Measurements from ENCODE around the gene ODAD3.
A peak's percentile ranks its signal among the peaks of the same experiment; 100 is the strongest.
"Not testable (repeated sequence)": the region's sequence is repeated elsewhere in the genome, so short reads cannot be mapped to it uniquely, and the experiment has no call there.

The ODAD3 gene

GRCh38 chr19:11435057-11435832, at the start of gene ODAD3, which contains the start of gene PRKCSH:
Gene ODAD3 (minus strand): TSS chr19:11435121. CDS start chr19:11435016, 105 bp downstream.
Gene PRKCSH (plus strand): TSS chr19:11435635. CDS start chr19:11436118, 483 bp downstream.
- Mint-ChIP-seq H3K36me3 (ENCODE audit: low read depth) (peaks cover 48% of the 10 kb centered on the region), H3K27me3 (peaks cover 8% of the 10 kb centered on the region), H3K27ac (peak within 1 kb of the TSS; percentile 91), H3K9me3 (no peaks in the 10 kb centered on the region), H3K4me1 (ENCODE audit: low read depth) (peaks cover 28% of the 10 kb centered on the region), H3K4me3 (peak within 1 kb of the TSS; percentile 99)
- intact Hi-C loops (cut with micrococcal nuclease): loop anchor here (1.0 to 5.0 kb wide), 4 partner anchors 54 to 143 kb away; partner anchors contain the start of gene ZNF653

GRCh38 chr19:11483366-11484111, 48.6 kb upstream of the ODAD3 start:
- H3K9me3 Mint-ChIP-seq: no peaks in the 10 kb centered on the region
- peaks cover 38% of the 10 kb centered on the region for H3K27me3 Mint-ChIP-seq
- H3K27ac Mint-ChIP-seq: no peak overlapping the region
- H3K4me1 Mint-ChIP-seq (ENCODE audit: low read depth): peaks cover 31% of the 10 kb centered on the region
- peaks cover 29% of the 10 kb centered on the region for H3K36me3 Mint-ChIP-seq (ENCODE audit: low read depth)
- H3K4me3 Mint-ChIP-seq: no peak overlapping the region
- intact Hi-C loops (cut with micrococcal nuclease): loop anchor here (5.0 kb wide), 1 partner anchor 241 kb away; no protein-coding TSS in a partner anchor

- no peaks in the 10 kb centered on the region for H3K9me3 Mint-ChIP-seq
- peaks cover 48% of the 10 kb centered on the region for H3K27me3 Mint-ChIP-seq
- peak overlapping the region; percentile 81 for H3K4me3 Mint-ChIP-seq
- intact Hi-C loops (cut with micrococcal nuclease): loop anchor here (1.0 to 5.0 kb wide), 2 partner anchors 47 to 240 kb away; partner anchors contain the start of gene ECSIT
- H3K27ac Mint-ChIP-seq: peak overlapping the region; percentile 86
- peaks cover 25% of the 10 kb centered on the region for H3K36me3 Mint-ChIP-seq (ENCODE audit: low read depth)
- H3K4me1 Mint-ChIP-seq (ENCODE audit: low read depth): peaks cover 36% of the 10 kb centered on the region
Measured at GRCh38 chr19:11482384-11483050, 47.6 kb upstream of the ODAD3 start.

- H3K9me3 Mint-ChIP-seq: no peaks in the 10 kb centered on the region
- peaks cover 18% of the 10 kb centered on the region for H3K36me3 Mint-ChIP-seq (ENCODE audit: low read depth)
- H3K4me1 Mint-ChIP-seq (ENCODE audit: low read depth): peaks cover 36% of the 10 kb centered on the region
- H3K27ac Mint-ChIP-seq: peak overlapping the region; percentile 86
- peaks cover 54% of the 10 kb centered on the region for H3K27me3 Mint-ChIP-seq
- peak overlapping the region; percentile 81 for H3K4me3 Mint-ChIP-seq
- intact Hi-C loops (cut with micrococcal nuclease): loop anchor here (1.0 to 5.0 kb wide), 2 partner anchors 48 to 239 kb away; partner anchors contain the start of gene ECSIT
Measured at GRCh38 chr19:11481534-11482383, 46.8 kb upstream of the ODAD3 start.

GRCh38 chr19:11480715-11481533, 46.0 kb upstream of the ODAD3 start, which contains the start of gene ELAVL3:
Gene ELAVL3 (minus strand): TSS chr19:11481046. CDS start chr19:11480608, 438 bp downstream.
- intact Hi-C loops (cut with micrococcal nuclease): loop anchor here (5.0 kb wide), 1 partner anchor 239 kb away; no protein-coding TSS in a partner anchor
- H3K4me1 Mint-ChIP-seq (ENCODE audit: low read depth): peaks cover 36% of the 10 kb centered on the region
- peaks cover 13% of the 10 kb centered on the region for H3K36me3 Mint-ChIP-seq (ENCODE audit: low read depth)
- H3K27me3 Mint-ChIP-seq: peaks cover 59% of the 10 kb centered on the region
- H3K9me3 Mint-ChIP-seq: no peaks in the 10 kb centered on the region
- peak within 1 kb of the TSS; percentile 86 for H3K27ac Mint-ChIP-seq
- peak within 1 kb of the TSS; percentile 81 for H3K4me3 Mint-ChIP-seq

GRCh38 chr19:11479898-11480714, 45.2 kb upstream of the ODAD3 start:
- Mint-ChIP-seq H3K4me1 (ENCODE audit: low read depth) (peaks cover 36% of the 10 kb centered on the region), H3K27ac (no peak overlapping the region), H3K27me3 (peaks cover 67% of the 10 kb centered on the region), H3K9me3 (no peaks in the 10 kb centered on the region), H3K4me3 (peak overlapping the region; percentile 13), H3K36me3 (ENCODE audit: low read depth) (peaks cover 13% of the 10 kb centered on the region)
- intact Hi-C loops (cut with micrococcal nuclease): loop anchor here (5.0 kb wide), 1 partner anchor 238 kb away; no protein-coding TSS in a partner anchor

- H3K4me1 Mint-ChIP-seq (ENCODE audit: low read depth): peaks cover 36% of the 10 kb centered on the region
- peaks cover 67% of the 10 kb centered on the region for H3K27me3 Mint-ChIP-seq
- H3K4me3 Mint-ChIP-seq: peak overlapping the region; percentile 57
- H3K36me3 Mint-ChIP-seq (ENCODE audit: low read depth): peaks cover 13% of the 10 kb centered on the region
- no peaks in the 10 kb centered on the region for H3K9me3 Mint-ChIP-seq
- intact Hi-C loops (cut with micrococcal nuclease): no loop called here
- peak overlapping the region; percentile 28 for H3K27ac Mint-ChIP-seq
Measured at GRCh38 chr19:11479090-11479897, 44.4 kb upstream of the ODAD3 start.

GRCh38 chr19:11478167-11479089, 43.5 kb upstream of the ODAD3 start:
- Mint-ChIP-seq H3K9me3 (no peaks in the 10 kb centered on the region), H3K4me1 (ENCODE audit: low read depth) (peaks cover 36% of the 10 kb centered on the region), H3K36me3 (ENCODE audit: low read depth) (peaks cover 5% of the 10 kb centered on the region), H3K4me3 (no peak overlapping the region), H3K27ac (no peak overlapping the region), H3K27me3 (peaks cover 67% of the 10 kb centered on the region)
- intact Hi-C loops (cut with micrococcal nuclease): no loop called here

GRCh38 chr19:11475861-11476260, 40.9 kb upstream of the ODAD3 start:
- Mint-ChIP-seq H3K36me3 (ENCODE audit: low read depth) (no peaks in the 10 kb centered on the region), H3K27me3 (peaks cover 56% of the 10 kb centered on the region), H3K4me3 (no peak overlapping the region), H3K9me3 (no peaks in the 10 kb centered on the region), H3K27ac (no peak overlapping the region), H3K4me1 (ENCODE audit: low read depth) (peaks cover 14% of the 10 kb centered on the region)
- intact Hi-C loops (cut with micrococcal nuclease): no loop called here

GRCh38 chr19:11475343-11475742, 40.4 kb upstream of the ODAD3 start:
- H3K9me3 Mint-ChIP-seq; H3K27ac Mint-ChIP-seq; H3K36me3 Mint-ChIP-seq (ENCODE audit: low read depth); H3K4me3 Mint-ChIP-seq; intact Hi-C loops (cut with micrococcal nuclease): not testable (repeated sequence)
- Mint-ChIP-seq H3K27me3 (peaks cover 54% of the 10 kb centered on the region), H3K4me1 (ENCODE audit: low read depth) (peaks cover 14% of the 10 kb centered on the region)

All from dendritic cell treated with granulocyte-macrophage colony-stimulating factor and Interleukin-4, amounts not matched to agents 40 ng/mL and 50 ng/mL, for 4 days (primary cell).